Left lung (tissue), 10 donors: ENCODE measurements around the gene ATP8B2. TPM values are rescaled to one million over a fixed set of nuclear protein-coding genes. Genes with fewer than 3 reads are reported as not detected.

Source experiments
- ATAC-seq: fragments of 200-7000 bp; cut with Tn5 transposase; one replicate; pipeline ENCODE4 v1.9.1; 2020; ENCODE audit warnings: moderate library complexity
- DNase-seq, 4 donors: peaks; one replicate each; pipeline ENCODE4 v3.0.0-alpha.2; 2013 to 2020
- H3K27ac ChIP-seq, 2 donors: fragments of 200-600 bp; sonication (generic) in 1 of 2; one replicate each; pipeline versions ENCODE4 v1.5.0 to v1.8.0; 2020 to 2021
- H3K27me3 ChIP-seq, 2 donors: fragments of 200-600 bp; sonication (generic) in 1 of 2; one replicate each; pipeline versions ENCODE4 v1.5.0 to v1.8.0; 2020 to 2021
- H3K36me3 ChIP-seq, 2 donors: fragments of 200-600 bp; sonication (generic) in 1 of 2; one replicate each; pipeline versions ENCODE4 v1.5.0 to v1.8.0; 2020 to 2021
- H3K4me1 ChIP-seq, 2 donors: fragments of 200-600 bp; one replicate each; pipeline ENCODE4 v1.8.0; 2021
- H3K4me3 ChIP-seq, 2 donors: fragments of 200-600 bp; sonication (generic) in 1 of 2; one replicate each; pipeline versions ENCODE4 v1.5.0 to v1.8.0; 2020 to 2021; ENCODE audit warnings: mild to moderate bottlenecking in 1 of 2
- H3K9me3 ChIP-seq, 2 donors: fragments of 200-600 bp; sonication (generic) in 1 of 2; one replicate each; pipeline versions ENCODE4 v1.5.0 to v1.8.0; 2020 to 2021
- intact Hi-C, 2 donors: fragments of 100-400 bp; cut with DNase I; formaldehyde crosslinking; loops; one replicate each; pipeline versions ENCODE4 v1.11.2 to v1.14.2; 2022
- polyA plus RNA-seq, 6 donors: library from polyadenylated mRNA; unstranded; fragments of 120-200 nt; gene quantifications; one replicate each; pipeline ENCODE4 v1.2.1, GENCODE V29; 2013; ENCODE audit not compliant: insufficient read length in 6 of 6
- total RNA-seq, 2 donors: library from RNA; stranded (reverse); fragmentation: NEBNext Ultra II Directional; extraction: Animal tissue kit (Norgen Biotek cat#: 25700); gene quantifications; one replicate each; pipeline ENCODE4 v1.2.1, GENCODE V29; 2021
- TF ChIP-seq, protein P1 (sequence below), 2 donors: fragments of 200-600 bp; sonication (generic) in 1 of 2; IDR thresholded peaks; one replicate each; pipeline versions ENCODE4 v1.5.0 to v1.8.0; 2021; ENCODE audit warnings: antibody characterized with exemption in 2 of 2
- donor health status: DM: no; HTN: yes; CAD: no.
- donor health status: DM: no; HTN: no; CAD: no.

The ATP8B2 gene
- total and polyA plus RNA-seq, 8 donors: 32.9 to 41.9 (median 36.6) TPM

DNA sequence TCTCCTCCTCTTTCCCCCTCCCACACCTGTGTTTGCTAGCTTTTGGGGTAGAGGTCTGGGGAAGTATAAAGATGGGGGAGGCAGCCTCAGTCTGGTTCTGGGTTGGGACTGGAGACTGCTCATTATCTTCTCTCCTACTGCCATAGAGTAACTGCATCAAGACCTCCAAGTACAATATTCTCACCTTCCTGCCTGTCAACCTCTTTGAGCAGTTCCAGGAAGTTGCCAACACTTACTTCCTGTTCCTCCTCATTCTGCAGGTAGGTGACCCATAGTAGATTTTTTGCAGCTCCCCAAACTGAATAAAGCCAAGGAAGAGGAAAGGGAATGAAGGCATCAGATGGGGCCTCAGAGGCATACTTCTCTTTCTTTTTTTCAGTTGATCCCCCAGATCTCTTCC lies 5.3 kb downstream of the ATP8B2 start:
- Histone ChIP-seq H3K27me3 (peaks cover 0 to 37% of the 10 kb centered on the region in 2 donors), H3K36me3 (peaks cover 0 to 22% of the 10 kb centered on the region in 2 donors), H3K4me1 (peaks cover 23 to 57% of the 10 kb centered on the region in 2 donors), H3K4me3 (no peak overlapping the region), H3K27ac (no peak overlapping the region), H3K9me3 (no peaks in the 10 kb centered on the region)
- TF ChIP-seq, protein P1, sequence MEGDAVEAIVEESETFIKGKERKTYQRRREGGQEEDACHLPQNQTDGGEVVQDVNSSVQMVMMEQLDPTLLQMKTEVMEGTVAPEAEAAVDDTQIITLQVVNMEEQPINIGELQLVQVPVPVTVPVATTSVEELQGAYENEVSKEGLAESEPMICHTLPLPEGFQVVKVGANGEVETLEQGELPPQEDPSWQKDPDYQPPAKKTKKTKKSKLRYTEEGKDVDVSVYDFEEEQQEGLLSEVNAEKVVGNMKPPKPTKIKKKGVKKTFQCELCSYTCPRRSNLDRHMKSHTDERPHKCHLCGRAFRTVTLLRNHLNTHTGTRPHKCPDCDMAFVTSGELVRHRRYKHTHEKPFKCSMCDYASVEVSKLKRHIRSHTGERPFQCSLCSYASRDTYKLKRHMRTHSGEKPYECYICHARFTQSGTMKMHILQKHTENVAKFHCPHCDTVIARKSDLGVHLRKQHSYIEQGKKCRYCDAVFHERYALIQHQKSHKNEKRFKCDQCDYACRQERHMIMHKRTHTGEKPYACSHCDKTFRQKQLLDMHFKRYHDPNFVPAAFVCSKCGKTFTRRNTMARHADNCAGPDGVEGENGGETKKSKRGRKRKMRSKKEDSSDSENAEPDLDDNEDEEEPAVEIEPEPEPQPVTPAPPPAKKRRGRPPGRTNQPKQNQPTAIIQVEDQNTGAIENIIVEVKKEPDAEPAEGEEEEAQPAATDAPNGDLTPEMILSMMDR (IDR thresholded peaks at IDR 0.05): no peak
- DNase-seq: no peak
- no peak for ATAC-seq
- intact Hi-C loops: no loop called here

DNA sequence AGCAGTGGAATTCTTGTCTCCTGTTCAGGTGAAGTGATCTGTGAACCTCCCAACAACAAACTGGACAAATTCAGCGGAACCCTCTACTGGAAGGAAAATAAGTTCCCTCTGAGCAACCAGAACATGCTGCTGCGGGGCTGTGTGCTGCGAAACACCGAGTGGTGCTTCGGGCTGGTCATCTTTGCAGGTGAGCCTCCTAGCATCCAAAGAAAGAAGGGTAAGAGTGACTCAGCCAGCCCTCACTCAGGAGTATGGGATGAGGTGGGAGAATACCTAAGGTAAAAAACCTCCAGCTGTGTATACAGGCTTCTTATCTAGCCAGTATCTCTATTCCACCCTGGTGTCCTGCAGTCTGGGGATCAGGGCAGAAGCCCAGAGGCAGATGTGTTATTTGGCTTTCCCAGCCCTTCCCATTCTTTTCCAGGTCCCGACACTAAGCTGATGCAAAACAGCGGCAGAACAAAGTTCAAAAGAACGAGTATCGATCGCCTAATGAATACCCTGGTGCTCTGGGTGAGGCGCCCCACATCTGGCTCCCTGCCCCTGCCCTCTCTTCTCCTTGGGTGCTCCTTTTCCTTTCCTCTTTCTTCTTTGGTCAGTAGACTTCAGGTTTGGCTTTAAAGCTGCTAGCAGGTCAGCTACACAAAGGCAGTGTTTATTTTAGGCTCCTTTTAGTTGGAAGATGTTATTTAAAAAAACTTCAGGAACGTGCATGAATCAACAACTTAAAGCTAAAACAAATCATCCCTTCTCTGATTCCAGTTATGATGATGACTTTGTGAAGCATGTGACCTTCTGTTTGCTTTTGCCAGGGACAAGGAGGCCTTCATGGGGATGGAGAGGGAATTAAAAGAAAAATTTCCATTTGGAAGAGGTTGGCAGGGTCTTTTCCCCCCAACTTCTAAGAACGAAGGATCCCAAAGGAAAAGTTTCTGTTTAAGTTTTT lies 9.0 kb downstream of the ATP8B2 start:
- TF ChIP-seq, protein P1 (IDR thresholded peaks at IDR 0.05): no peak
- intact Hi-C loops: no loop called here
- peaks cover 0 to 28% of the 10 kb centered on the region in 2 donors for H3K36me3 ChIP-seq
- H3K27me3 ChIP-seq: no peaks in the 10 kb centered on the region
- H3K9me3 ChIP-seq: no peaks in the 10 kb centered on the region
- ATAC-seq (peak; percentile 56), DNase-seq (no peak)
- H3K4me1 ChIP-seq: peaks cover 0 to 20% of the 10 kb centered on the region in 2 donors
- no peak overlapping the region for H3K4me3 ChIP-seq
- peak overlapping the region; percentile 42 to 47 for H3K27ac ChIP-seq

DNA sequence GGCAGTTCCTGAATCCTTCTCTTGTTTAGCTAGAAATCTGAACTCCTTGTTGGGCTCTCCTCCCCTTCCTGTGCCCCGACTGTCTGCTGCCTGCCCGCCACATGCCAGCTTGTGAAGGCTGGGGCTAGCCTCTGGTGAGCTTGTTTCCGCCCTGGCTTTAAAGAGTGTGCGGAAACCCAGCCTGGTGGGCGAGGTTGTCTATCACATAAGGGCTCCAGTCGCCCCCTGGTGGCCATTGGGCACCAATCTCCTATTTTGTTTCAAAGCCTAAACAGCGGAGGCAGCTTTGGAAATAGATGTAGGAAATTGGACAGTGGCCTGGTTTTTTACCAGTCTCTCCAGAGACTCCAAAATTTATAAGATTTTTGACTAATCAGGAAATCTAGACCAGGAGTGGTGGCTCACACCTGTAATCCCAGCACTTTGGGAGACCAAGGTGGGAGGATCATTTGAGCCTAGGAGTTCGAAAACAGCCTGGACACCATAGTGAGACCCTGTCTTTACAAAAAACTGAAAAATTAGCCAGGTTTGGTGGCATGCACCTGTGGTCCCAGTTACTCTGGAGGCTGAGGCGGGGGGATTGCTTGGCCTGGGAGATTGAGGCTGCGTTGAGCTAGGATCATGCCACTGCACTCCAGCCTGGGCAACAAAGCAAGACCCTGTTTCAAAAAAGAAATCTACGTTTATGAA lies 9.8 kb downstream of the ATP8B2 start:
- peak overlapping the region; percentile 42 to 47 for H3K27ac ChIP-seq
- no peaks in the 10 kb centered on the region for H3K27me3 ChIP-seq
- H3K4me1 ChIP-seq: peaks cover 0 to 16% of the 10 kb centered on the region in 2 donors
- H3K9me3 ChIP-seq: no peaks in the 10 kb centered on the region
- DNase-seq (peak; percentile 65 to 93 (median 85)), ATAC-seq (peak; percentile 92)
- intact Hi-C loops: no loop called here
- peaks cover 0 to 30% of the 10 kb centered on the region in 2 donors for H3K36me3 ChIP-seq
- H3K4me3 ChIP-seq: no peak overlapping the region
- TF ChIP-seq, protein P1 (IDR thresholded peaks at IDR 0.05): peak; percentile 82 to 92

DNA sequence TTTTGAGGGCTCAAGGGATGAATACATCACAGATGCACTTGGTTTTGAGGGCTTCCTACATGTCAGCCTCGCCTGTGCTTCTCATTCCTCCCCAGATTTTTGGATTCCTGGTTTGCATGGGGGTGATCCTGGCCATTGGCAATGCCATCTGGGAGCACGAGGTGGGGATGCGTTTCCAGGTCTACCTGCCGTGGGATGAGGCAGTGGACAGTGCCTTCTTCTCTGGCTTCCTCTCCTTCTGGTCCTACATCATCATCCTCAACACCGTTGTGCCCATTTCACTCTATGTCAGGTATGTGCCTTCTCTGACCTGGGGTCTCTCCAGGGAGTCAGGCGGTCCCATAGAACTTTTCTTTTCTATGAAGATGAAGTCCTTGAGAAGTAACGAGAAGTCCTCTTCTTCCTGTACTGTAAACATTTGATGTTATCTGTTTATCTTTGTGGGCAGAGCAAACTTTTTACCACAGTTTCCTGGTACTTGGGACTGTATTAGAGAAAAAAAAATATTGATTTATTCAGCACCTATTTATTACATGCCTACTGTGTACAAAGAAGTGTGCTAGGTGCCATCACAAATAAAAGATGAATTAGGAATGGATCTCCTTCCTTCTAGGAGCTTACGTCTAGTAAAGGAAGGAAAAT lies 12.0 kb downstream of the ATP8B2 start:
- no peak for ATAC-seq
- H3K36me3 ChIP-seq: peaks cover 0 to 33% of the 10 kb centered on the region in 2 donors

More for the DNA sequence above, 12.0 kb downstream of the ATP8B2 start:
- no peaks in the 10 kb centered on the region for H3K27me3 ChIP-seq
- no peak for DNase-seq
- peaks cover 0 to 19% of the 10 kb centered on the region in 2 donors for H3K4me1 ChIP-seq
- TF ChIP-seq, protein P1 (IDR thresholded peaks at IDR 0.05): no peak
- no peak overlapping the region for H3K4me3 ChIP-seq
- intact Hi-C loops: no loop called here
- no peak overlapping the region for H3K27ac ChIP-seq
- no peaks in the 10 kb centered on the region for H3K9me3 ChIP-seq
